Measurements from ENCODE around the gene KRTAP4-5.
"Not testable (repeated sequence)": the region's sequence is repeated elsewhere in the genome, so short reads cannot be mapped to it uniquely, and the experiment has no call there.

KRTAP4-5 gene

DNA sequence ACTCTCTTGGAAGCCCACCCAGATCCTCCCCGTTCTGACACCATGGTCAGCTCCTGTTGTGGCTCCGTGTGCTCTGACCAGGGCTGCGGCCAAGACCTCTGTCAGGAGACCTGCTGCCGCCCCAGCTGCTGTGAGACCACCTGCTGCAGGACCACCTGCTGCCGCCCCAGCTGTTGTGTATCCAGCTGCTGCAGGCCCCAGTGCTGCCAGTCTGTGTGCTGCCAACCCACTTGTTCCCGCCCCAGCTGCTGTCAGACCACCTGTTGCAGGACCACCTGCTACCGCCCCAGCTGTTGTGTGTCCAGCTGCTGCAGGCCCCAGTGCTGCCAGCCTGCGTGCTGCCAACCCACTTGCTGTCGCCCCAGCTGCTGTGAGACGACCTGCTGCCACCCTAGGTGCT lies 44.3 kb downstream of the KRTAP4-5 start, which contains the start of gene KRTAP4-9:
KRTAP4-9 (plus strand) TSS at position 43 of the 400 bp plus-strand sequence; CDS start at position 43, 0 bp downstream.
- not testable (repeated sequence) for DNase-seq

DNA sequence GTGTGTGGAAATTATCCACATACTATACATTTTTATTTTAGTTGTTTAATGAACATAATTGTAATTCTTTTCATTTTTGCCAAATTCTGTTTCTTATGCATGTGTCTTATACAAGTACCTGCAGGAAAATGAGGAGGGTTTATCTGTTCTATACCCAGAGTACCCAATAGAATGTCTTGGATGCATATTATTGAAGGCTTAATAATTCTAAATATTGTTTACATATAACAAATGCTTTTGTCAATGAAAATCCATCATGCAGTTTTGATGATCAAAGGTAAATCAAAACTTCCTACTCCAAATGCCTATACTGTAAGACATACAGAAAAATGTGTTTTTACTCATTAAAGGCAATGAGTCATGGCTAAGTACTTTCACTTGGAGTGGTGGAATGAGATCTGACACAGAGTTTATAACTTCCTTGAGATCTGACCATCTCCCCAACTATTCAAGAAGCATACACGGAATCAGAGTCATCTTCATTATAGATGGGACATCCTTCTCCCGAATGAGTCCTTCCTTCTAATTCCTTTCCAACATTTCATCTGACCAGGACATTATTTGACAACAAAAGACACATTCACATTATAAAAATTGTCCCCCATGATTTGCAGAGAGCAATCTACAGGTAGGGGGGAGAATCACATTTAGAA lies 45.1 kb downstream of the KRTAP4-5 start:
- DNase-seq = not testable (repeated sequence)

DNA sequence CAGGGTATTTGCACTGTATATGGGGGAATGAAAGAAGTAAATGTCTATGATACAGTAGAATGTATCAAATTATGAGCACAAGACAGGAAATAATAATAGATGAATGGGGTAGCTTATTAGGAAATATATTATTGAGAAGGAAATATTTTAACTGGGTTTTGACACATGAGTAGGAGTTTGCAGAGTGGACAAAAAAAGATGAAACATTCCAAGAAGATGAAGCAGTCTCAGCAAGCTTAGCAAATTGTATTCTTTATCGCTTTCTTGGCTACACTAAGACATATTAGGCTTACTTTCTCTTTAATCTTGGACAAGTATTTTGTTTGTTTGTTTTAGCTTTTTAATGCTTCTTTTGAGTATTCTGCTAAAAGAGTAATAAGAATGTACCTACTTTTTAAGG lies 45.7 kb downstream of the KRTAP4-5 start:
- no peak for DNase-seq

DNA sequence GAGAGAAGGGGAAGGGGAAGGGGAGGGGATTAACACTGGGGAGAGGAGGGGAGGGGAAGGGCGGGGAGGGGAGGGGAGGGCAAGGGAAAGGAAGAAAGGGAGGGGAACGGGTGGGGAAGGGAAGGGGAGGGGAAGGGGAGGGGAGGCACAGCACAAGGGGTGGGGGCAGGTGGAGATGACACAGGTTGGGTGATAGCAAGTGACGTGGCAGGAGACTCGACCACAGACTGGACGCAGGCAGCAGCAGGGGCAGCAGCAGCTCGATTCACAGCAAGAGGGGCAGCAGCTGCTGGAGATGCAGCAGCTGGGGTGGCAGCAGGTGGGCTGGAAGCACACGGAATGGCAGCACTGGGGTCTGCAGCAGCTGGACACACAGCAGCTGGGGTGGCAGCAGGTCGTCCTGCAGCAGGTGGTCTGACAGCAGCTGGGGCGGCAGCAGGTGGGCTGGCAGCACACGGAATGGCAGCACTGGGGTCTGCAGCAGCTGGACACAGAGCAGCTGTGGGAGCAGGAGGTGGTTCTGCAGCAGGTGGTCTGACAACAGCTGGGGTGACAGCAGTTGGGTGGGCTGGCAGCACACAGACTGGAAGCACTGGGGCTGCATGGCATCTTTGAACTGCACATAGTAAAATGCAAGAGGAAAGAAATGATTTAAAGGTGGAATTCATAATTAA lies 47.9 kb downstream of the KRTAP4-5 start, which contains the start of gene KRTAP4-16:
KRTAP4-16 (minus strand) TSS at position 624 of the 674 bp plus-strand sequence; CDS start at position 624, 0 bp downstream.
- no peak for DNase-seq

DNA sequence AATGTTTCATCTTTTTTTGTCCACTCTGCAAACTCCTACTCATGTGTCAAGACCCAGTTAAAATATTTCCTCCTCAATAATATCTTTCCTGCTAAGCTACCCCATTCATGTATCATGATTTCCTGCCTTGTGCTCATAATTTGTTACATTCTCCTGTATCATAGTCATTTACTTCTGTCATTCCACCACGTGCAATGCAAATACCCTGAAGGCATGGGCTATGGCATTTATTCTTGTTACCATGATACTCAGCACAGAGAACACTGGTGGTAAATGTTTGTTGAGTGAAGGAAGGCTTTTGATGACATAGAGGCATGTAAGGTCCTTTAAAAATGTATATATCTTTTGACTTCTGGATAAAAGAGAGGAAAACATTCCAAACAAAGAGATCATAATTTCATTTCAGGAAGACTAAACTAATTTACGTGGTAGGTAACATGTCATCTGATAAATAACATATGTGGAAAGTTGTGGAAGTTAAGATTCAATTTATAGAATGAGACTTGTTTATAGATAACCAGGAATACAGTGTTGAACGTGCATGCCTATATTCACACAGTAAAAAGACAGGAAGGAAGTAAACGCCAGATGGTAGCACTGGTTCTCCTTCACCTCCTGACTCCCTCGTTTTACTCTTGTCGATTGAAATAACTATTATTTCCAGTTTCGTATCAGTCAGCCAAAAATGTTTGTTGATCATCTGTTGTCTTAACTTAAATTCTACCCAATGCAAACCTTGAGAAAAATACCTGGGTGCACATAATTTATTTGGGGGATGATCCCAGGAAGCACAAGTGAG lies 49.7 kb downstream of the KRTAP4-5 start:
- DNase-seq = not testable (repeated sequence)
